A549 (cell line): ENCODE measurements around the gene CAMKMT. TPM values are rescaled to one million over a fixed set of nuclear protein-coding genes. Genes with fewer than 3 reads are reported as not detected.

Experiments used
- ATAC-seq, 2 experiments: fragments of 200-7000 bp in 1 of 2; fragments of >200 bp in 1 of 2; cut with Nextera tagmentation in 1 of 2; cut with Tn5 transposase in 1 of 2; 3 replicates each; pipeline versions ENCODE4 v1.8.0 to v1.9.1; 2018 to 2020; ENCODE audit warnings: mild to moderate bottlenecking in 1 of 2, moderate library complexity in 1 of 2
- CTCF ChIA-PET: fragments of 300-600 bp; sonication (Branson Sonifier 250); formaldehyde crosslinking; extraction: SDS; loops from one replicate; lab custom pipeline; 2021; ENCODE audit warnings: antibody characterized with exemption, inconsistent platforms; lab: Yijun Ruan, JAX
- POLR2A ChIA-PET: fragments of 350-600 bp; formaldehyde crosslinking; extraction: SDS; loops from one replicate; lab custom pipeline; 2021; ENCODE audit warnings: antibody characterized with exemption, inconsistent platforms; lab: Yijun Ruan, JAX
- DNase-seq, 2 experiments: peaks; one replicate each; pipeline versions ENCODE4 v3.0.0 to v3.0.0-alpha.2; 2011 to 2016; ENCODE audit warnings: low read depth in 1 of 2, low spot score in 1 of 2
- FAIRE-seq: peaks from 2 replicates; lab custom pipeline; 2011; peaks lifted over from hg19 to GRCh38; lab: Jason Lieb, UNC
- H3K27ac ChIP-seq, 2 experiments: fragments of >200 bp; sonication (Bioruptor Twin); formaldehyde crosslinking; 3 replicates each; pipeline ENCODE4 v1.5.1; 2016 to 2017
- H3K4me1 ChIP-seq: fragments of >200 bp; sonication (Bioruptor Twin); formaldehyde crosslinking; 3 replicates; pipeline ENCODE4 v1.6.1; 2016
- H3K4me2 ChIP-seq: fragments of >200 bp; sonication (Bioruptor Twin); formaldehyde crosslinking; 3 replicates; pipeline ENCODE4 v1.6.1; 2016
- H3K4me3 ChIP-seq: fragments of >200 bp; sonication (Bioruptor Twin); formaldehyde crosslinking; 3 replicates; pipeline ENCODE4 v1.5.1; 2016
- H3K9me3 ChIP-seq: fragments of >200 bp; sonication (Bioruptor Twin); formaldehyde crosslinking; 3 replicates; pipeline ENCODE4 v1.6.1; 2016
- BHLHE40 ChIP-seq: IDR thresholded peaks from 2 replicates; pipeline ENCODE4 v1.6.1; 2012; ENCODE audit warnings: low read depth, low read length, inconsistent platforms
- CBX2 ChIP-seq: fragments of 200-600 bp; sonication (generic); IDR thresholded peaks from 2 replicates; pipeline ENCODE4 v1.6.1; 2016; ENCODE audit warnings: low read depth, mild to moderate bottlenecking, borderline replicate concordance
- E2F6 ChIP-seq: IDR thresholded peaks from 2 replicates; pipeline ENCODE4 v1.6.1; 2012; ENCODE audit warnings: low read depth, borderline replicate concordance
- EHMT2 ChIP-seq: fragments of 200-600 bp; sonication (generic); IDR thresholded peaks from 2 replicates; pipeline ENCODE4 v1.6.1; 2016; ENCODE audit warnings: antibody characterized with exemption, low read depth, mild to moderate bottlenecking, moderate library complexity
- EP300 ChIP-seq, 2 experiments: fragments of >200 bp; sonication (Bioruptor Twin); formaldehyde crosslinking; IDR thresholded peaks; 2 replicates in 1 of 2; 3 replicates in 1 of 2; pipeline ENCODE4 v1.6.1; 2016 to 2017
- ESRRA ChIP-seq: fragments of 150-350 bp; IDR thresholded peaks from 2 replicates; pipeline ENCODE4 v1.6.1; 2014; ENCODE audit warnings: mild to moderate bottlenecking, low read length, borderline replicate concordance
- FOSB ChIP-seq: fragments of 250-450 bp; sonication (Bioruptor Pico); IDR thresholded peaks from 2 replicates; pipeline ENCODE4 v1.5.0; 2020; ENCODE audit warnings: mild to moderate bottlenecking, moderate library complexity
- FOXS1 ChIP-seq: fragments of 250-450 bp; sonication (Bioruptor Pico); IDR thresholded peaks from 2 replicates; pipeline ENCODE4 v1.5.0; 2020; ENCODE audit warnings: mild to moderate bottlenecking, moderate library complexity
- HDAC2 ChIP-seq: fragments of 200-600 bp; sonication (generic); IDR thresholded peaks from 2 replicates; pipeline ENCODE4 v1.6.1; 2016
- HOXA7 ChIP-seq: fragments of 250-450 bp; sonication (Bioruptor Pico); IDR thresholded peaks from 2 replicates; pipeline ENCODE4 v1.5.0; 2020; ENCODE audit warnings: mild to moderate bottlenecking, moderate library complexity
- HOXB5 ChIP-seq: fragments of 250-450 bp; sonication (Bioruptor Pico); IDR thresholded peaks from 2 replicates; pipeline ENCODE4 v1.5.0; 2020; ENCODE audit warnings: mild to moderate bottlenecking, moderate library complexity
- JUNB ChIP-seq: fragments of >200 bp; sonication (Bioruptor Twin); formaldehyde crosslinking; IDR thresholded peaks from 2 replicates; pipeline ENCODE4 v1.6.1; 2016
- KDM1A ChIP-seq: fragments of 200-600 bp; sonication (generic); IDR thresholded peaks from 2 replicates; pipeline ENCODE4 v1.6.1; 2016; ENCODE audit warnings: low read depth, mild to moderate bottlenecking
- KDM5A ChIP-seq: fragments of 200-600 bp; sonication (generic); IDR thresholded peaks from 2 replicates; pipeline ENCODE4 v1.6.1; 2016; ENCODE audit warnings: antibody characterized with exemption, mild to moderate bottlenecking
- MAFK ChIP-seq: fragments of 450-650 bp; IDR thresholded peaks from 2 replicates; pipeline ENCODE4 v1.6.1; 2014; ENCODE audit not compliant: partially characterized antibody
- MYC ChIP-seq: IDR thresholded peaks from 2 replicates; pipeline ENCODE4 v1.6.1; 2012; ENCODE audit warnings: mild to moderate bottlenecking, inconsistent platforms, low read length, improper control_type of control experiment, borderline replicate concordance
- PBX3 ChIP-seq: IDR thresholded peaks from 2 replicates; pipeline ENCODE4 v1.6.1; 2012
- RAD21 ChIP-seq, 2 experiments: fragments of >200 bp in 1 of 2; sonication (Bioruptor Twin) in 1 of 2; formaldehyde crosslinking in 1 of 2; IDR thresholded peaks in 1 of 2; conservative IDR thresholded peaks in 1 of 2; 2 replicates in 1 of 2; 3 replicates in 1 of 2; pipeline ENCODE4 v1.6.1; 2012 to 2018; ENCODE audit warnings: inconsistent platforms in 1 of 2
- REST ChIP-seq: fragments of 200-600 bp; sonication (generic); IDR thresholded peaks from 2 replicates; pipeline ENCODE4 v1.6.1; 2016; ENCODE audit warnings: antibody characterized with exemption, mild to moderate bottlenecking, moderate library complexity
- RNF2 ChIP-seq: fragments of 200-600 bp; sonication (generic); IDR thresholded peaks from 2 replicates; pipeline ENCODE4 v1.6.1; 2016; ENCODE audit warnings: low read depth, mild to moderate bottlenecking, antibody characterized with exemption, moderate library complexity, borderline replicate concordance
- SREBF2 ChIP-seq: fragments of 450-650 bp; IDR thresholded peaks from 2 replicates; pipeline ENCODE4 v1.6.1; 2014; ENCODE audit warnings: mild to moderate bottlenecking, moderate library complexity
- ZNF302 ChIP-seq: fragments of 250-450 bp; sonication (Bioruptor Pico); IDR thresholded peaks from 2 replicates; pipeline ENCODE4 v1.9.0; 2021; ENCODE audit warnings: inconsistent platforms, mild to moderate bottlenecking, moderate library complexity
- ZSCAN20 ChIP-seq: fragments of 250-450 bp; sonication (Bioruptor Pico); IDR thresholded peaks from 2 replicates; pipeline ENCODE4 v1.8.0; 2022; ENCODE audit warnings: mild to moderate bottlenecking, moderate library complexity
- WGBS: methylation state at CpG from one replicate; pipeline ENCODE4 v1.1.6; 2017; ENCODE audit errors: missing lambda C conversion rate; 5-methylcytosine and 5-hydroxymethylcytosine counted together
- polyA plus RNA-seq, 4 experiments: library from polyadenylated mRNA; depleted of rRNA in 3 of 4; stranded (reverse); fragments of >200 nt; fragmentation: RNase III in 1 of 4; extraction: RNeasy Plus Mini Kit Qiagen cat#74134 plus additional on column Dnase treatment in 1 of 4; gene quantifications; 2 replicates in 3 of 4; 3 replicates in 1 of 4; pipeline ENCODE4 v1.2.3, GENCODE V29; 2011 to 2017
- TF ChIP-seq, protein P1 (sequence below): fragments of >200 bp; sonication (Bioruptor Twin); formaldehyde crosslinking; IDR thresholded peaks from 3 replicates; pipeline ENCODE4 v1.6.1; 2016
- TF ChIP-seq, protein P2 (sequence below): fragments of 150-350 bp; IDR thresholded peaks from 2 replicates; pipeline ENCODE4 v1.6.1; 2014; ENCODE audit warnings: low read depth, mild to moderate bottlenecking, low read length
- TF ChIP-seq, protein P3 (sequence below): IDR thresholded peaks from 2 replicates; pipeline ENCODE4 v1.6.1; 2012

The CAMKMT gene
- polyA plus RNA-seq, 2 of the 4 experiments (the other 2 are of a cell fraction): 6.5 to 15.7 TPM

GRCh38 chr2:44315945-44316344, 45.8 kb upstream of the CAMKMT start:
- Histone ChIP-seq H3K9me3 (peaks cover 19% of the 10 kb centered on the region), H3K27ac (no peak overlapping the region), H3K4me2 (no peak overlapping the region), H3K4me3 (no peak overlapping the region), H3K4me1 (no peaks in the 10 kb centered on the region)
- no peak for DNase-seq
- ChIA-PET POLR2A (interaction anchor here (0.5 to 0.6 kb wide), 2 partner anchors 42 to 96 kb away, joined by 3 to 5 read pairs; no protein-coding TSS in a partner anchor), CTCF (interaction anchor here (0.9 to 3.1 kb wide), 3 partner anchors 27 to 272 kb away, joined by 3 to 11 read pairs (median 5); no protein-coding TSS in a partner anchor)
- TF ChIP-seq REST (no peak), CBX2 (no peak), RAD21 (conservative IDR thresholded peaks at IDR 0.05 in 1 of 2, IDR thresholded peaks at IDR 0.05 in 1 of 2) (no peak), EHMT2 (no peak), FOXS1 (CRISPR knock-in tag) (no peak), ESRRA (no peak), PBX3 (no peak), FOSB (CRISPR knock-in tag) (no peak), HDAC2 (no peak), KDM1A (no peak), SREBF2 (no peak), JUNB (no peak), ZNF302 (CRISPR knock-in tag) (no peak), HOXB5 (CRISPR knock-in tag) (no peak), MAFK (no peak), KDM5A (no peak), ZSCAN20 (CRISPR knock-in tag) (no peak)
- TF ChIP-seq, protein P1, sequence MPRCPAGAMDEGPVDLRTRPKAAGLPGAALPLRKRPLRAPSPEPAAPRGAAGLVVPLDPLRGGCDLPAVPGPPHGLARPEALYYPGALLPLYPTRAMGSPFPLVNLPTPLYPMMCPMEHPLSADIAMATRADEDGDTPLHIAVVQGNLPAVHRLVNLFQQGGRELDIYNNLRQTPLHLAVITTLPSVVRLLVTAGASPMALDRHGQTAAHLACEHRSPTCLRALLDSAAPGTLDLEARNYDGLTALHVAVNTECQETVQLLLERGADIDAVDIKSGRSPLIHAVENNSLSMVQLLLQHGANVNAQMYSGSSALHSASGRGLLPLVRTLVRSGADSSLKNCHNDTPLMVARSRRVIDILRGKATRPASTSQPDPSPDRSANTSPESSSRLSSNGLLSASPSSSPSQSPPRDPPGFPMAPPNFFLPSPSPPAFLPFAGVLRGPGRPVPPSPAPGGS: no peak
- ATAC-seq: no peak
- no peak for FAIRE-seq

GRCh38 chr2:44320832-44321231, 40.9 kb upstream of the CAMKMT start:
- H3K4me3 ChIP-seq: no peak overlapping the region
- H3K27ac ChIP-seq: no peak overlapping the region
- ChIA-PET CTCF (interaction anchor here (0.9 to 1.3 kb wide), 4 partner anchors 23 to 277 kb away, joined by 3 to 4 read pairs (median 4); no protein-coding TSS in a partner anchor), POLR2A (no interaction called here)
- no peak for ATAC-seq
- H3K9me3 ChIP-seq: no peaks in the 10 kb centered on the region
- 24% methylated on average over 1 of the region's 1 CpG for WGBS
- no peak overlapping the region for H3K4me2 ChIP-seq
- FAIRE-seq: no peak
- DNase-seq: no peak
- peaks cover 12% of the 10 kb centered on the region for H3K4me1 ChIP-seq
- TF ChIP-seq MYC (no peak), RNF2 (no peak), RAD21 (conservative IDR thresholded peaks at IDR 0.05 in 1 of 2, IDR thresholded peaks at IDR 0.05 in 1 of 2) (no peak), EHMT2 (no peak), BHLHE40 (no peak), MAFK (no peak), E2F6 (no peak), CBX2 (no peak), HOXA7 (no peak), REST (no peak), EP300 (IDR thresholded peaks at IDR 0.05) (no peak)
- TF ChIP-seq, protein P2, sequence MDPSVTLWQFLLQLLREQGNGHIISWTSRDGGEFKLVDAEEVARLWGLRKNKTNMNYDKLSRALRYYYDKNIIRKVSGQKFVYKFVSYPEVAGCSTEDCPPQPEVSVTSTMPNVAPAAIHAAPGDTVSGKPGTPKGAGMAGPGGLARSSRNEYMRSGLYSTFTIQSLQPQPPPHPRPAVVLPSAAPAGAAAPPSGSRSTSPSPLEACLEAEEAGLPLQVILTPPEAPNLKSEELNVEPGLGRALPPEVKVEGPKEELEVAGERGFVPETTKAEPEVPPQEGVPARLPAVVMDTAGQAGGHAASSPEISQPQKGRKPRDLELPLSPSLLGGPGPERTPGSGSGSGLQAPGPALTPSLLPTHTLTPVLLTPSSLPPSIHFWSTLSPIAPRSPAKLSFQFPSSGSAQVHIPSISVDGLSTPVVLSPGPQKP: no peak
- TF ChIP-seq, protein P3, sequence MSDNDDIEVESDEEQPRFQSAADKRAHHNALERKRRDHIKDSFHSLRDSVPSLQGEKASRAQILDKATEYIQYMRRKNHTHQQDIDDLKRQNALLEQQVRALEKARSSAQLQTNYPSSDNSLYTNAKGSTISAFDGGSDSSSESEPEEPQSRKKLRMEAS: no peak
